Mucosa of descending colon (tissue), 3 donors: ENCODE results near the gene RHOT1. TPM values are rescaled to one million over a fixed set of nuclear protein-coding genes. Genes with fewer than 3 reads are reported as not detected.

ENCODE experiments used
- ATAC-seq: fragments of 200-7000 bp; cut with Tn5 transposase; one replicate; pipeline ENCODE4 v1.9.1; 2020; ENCODE audit warnings: mild to moderate bottlenecking, moderate library complexity
- DNase-seq, 3 donors: peaks; one replicate each; pipeline ENCODE4 v3.0.0-alpha.2; 2020
- H3K36me3 ChIP-seq: fragments of 200-600 bp; one replicate; pipeline ENCODE4 v1.8.0; 2021; ENCODE audit warnings: low read depth, mild to moderate bottlenecking
- H3K4me1 ChIP-seq: fragments of 200-600 bp; one replicate; pipeline ENCODE4 v1.8.0; 2021; ENCODE audit warnings: low read depth, mild to moderate bottlenecking
- H3K4me3 ChIP-seq: fragments of 200-600 bp; one replicate; pipeline ENCODE4 v1.8.0; 2021; ENCODE audit warnings: mild to moderate bottlenecking
- H3K9me3 ChIP-seq: fragments of 200-600 bp; one replicate; pipeline ENCODE4 v1.8.0; 2021; ENCODE audit warnings: mild to moderate bottlenecking
- intact Hi-C, 2 donors: fragments of 100-400 bp; cut with DNase I in 1 of 2; cut with micrococcal nuclease in 1 of 2; formaldehyde crosslinking; loops; one replicate each; pipeline versions ENCODE4 v1.11.0 to v1.11.1; 2022; cut with DNase I, micrococcal nuclease
- total RNA-seq, 3 donors: library from RNA; stranded (reverse); fragmentation: NEBNext Ultra II Directional in 2 of 3; extraction: Animal tissue kit (Norgen Biotek cat#: 25700) in 2 of 3; gene quantifications; one replicate each; pipeline versions ENCODE4 v1.2.1 to v1.2.4, GENCODE V29; 2021 to 2023
- TF ChIP-seq, protein P1 (sequence below): fragments of 200-600 bp; IDR thresholded peaks from one replicate; pipeline ENCODE4 v1.8.0; 2022; ENCODE audit warnings: antibody characterized with exemption, mild to moderate bottlenecking
- donor health status: DM: no; HTN: no; CAD: no; lungs with moderate emphysema.
- donor health status: DM: no; HTN: no; CAD: no.
- donor health status: DM: no; HTN: yes; CAD: no.

The RHOT1 gene
- total RNA-seq, 3 donors from 2014 or later: 21.2 to 48.6 (median 21.4) TPM

DNA sequence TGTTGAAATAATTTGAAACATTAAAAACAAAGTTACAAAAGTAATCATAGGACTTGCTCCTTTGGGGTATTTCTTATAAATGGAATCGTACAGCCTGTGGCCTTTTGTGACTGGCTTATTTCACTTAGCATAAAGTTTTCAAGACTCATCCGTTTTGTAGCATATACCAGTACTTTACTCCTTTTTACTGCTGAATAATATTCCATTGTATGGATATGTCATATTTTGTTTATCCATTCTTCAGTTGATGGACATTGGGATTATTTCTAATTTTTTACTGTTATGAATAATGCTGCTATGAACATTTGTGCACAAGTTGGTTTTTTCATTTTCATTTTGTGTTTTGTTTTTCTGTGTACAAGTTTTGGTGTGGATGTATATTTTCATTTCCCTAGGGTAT is 93.3 kb downstream of the RHOT1 start:
- H3K4me1 ChIP-seq: no peaks in the 10 kb centered on the region
- TF ChIP-seq, protein P1, sequence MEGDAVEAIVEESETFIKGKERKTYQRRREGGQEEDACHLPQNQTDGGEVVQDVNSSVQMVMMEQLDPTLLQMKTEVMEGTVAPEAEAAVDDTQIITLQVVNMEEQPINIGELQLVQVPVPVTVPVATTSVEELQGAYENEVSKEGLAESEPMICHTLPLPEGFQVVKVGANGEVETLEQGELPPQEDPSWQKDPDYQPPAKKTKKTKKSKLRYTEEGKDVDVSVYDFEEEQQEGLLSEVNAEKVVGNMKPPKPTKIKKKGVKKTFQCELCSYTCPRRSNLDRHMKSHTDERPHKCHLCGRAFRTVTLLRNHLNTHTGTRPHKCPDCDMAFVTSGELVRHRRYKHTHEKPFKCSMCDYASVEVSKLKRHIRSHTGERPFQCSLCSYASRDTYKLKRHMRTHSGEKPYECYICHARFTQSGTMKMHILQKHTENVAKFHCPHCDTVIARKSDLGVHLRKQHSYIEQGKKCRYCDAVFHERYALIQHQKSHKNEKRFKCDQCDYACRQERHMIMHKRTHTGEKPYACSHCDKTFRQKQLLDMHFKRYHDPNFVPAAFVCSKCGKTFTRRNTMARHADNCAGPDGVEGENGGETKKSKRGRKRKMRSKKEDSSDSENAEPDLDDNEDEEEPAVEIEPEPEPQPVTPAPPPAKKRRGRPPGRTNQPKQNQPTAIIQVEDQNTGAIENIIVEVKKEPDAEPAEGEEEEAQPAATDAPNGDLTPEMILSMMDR: no peak
- no peaks in the 10 kb centered on the region for H3K9me3 ChIP-seq
- ATAC-seq (no peak), DNase-seq (no peak)
- intact Hi-C loops: no loop called here
- no peaks in the 10 kb centered on the region for H3K36me3 ChIP-seq
- no peak overlapping the region for H3K4me3 ChIP-seq

DNA sequence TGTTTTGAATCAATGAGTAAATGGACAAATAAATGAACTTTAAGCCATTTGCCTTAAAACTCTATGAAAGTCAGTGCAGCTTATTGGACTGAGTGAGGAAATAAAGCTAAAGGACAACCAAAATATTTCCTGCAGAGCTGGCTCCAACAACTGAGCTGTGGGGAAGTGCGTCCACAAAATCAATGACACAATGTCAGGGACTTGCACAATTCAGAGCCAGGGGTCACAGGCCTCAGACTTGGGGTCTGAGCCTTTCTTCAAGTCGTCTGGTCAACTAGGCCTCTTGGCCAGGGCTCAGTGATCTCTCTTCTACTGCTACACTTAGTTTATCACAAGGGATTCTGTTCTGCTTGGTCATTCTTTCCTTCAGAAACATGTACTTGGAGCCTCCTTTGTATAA is 97.2 kb downstream of the RHOT1 start:
- no peak for DNase-seq
- Histone ChIP-seq H3K4me3 (no peak overlapping the region), H3K9me3 (no peaks in the 10 kb centered on the region), H3K4me1 (no peaks in the 10 kb centered on the region), H3K36me3 (no peaks in the 10 kb centered on the region)
- TF ChIP-seq, protein P1: no peak
- intact Hi-C loops: no loop called here
- ATAC-seq: no peak

DNA sequence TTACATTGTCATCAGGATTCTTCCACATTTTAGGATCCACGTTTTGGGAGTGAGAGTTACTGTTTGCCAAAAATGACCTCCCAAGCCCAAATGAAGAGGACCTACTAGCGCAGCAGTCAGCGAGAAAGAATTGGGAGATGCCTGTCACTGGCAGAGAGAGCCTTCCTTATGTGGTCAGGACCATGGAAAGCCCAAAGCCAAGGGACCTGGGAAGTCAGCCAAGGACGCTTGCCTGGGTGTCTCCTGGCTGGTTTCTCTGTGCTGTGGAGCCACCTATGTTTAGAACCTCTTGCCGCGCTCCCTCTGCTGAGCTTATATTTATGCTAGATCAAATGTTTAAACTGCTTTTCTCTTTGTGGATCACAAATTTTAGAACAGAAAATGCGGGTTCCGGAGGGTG is 98.4 kb downstream of the RHOT1 start:
- Histone ChIP-seq H3K9me3 (no peaks in the 10 kb centered on the region), H3K36me3 (no peaks in the 10 kb centered on the region), H3K4me1 (no peaks in the 10 kb centered on the region), H3K4me3 (no peak overlapping the region)
- no peak for ATAC-seq
- DNase-seq: no peak
- TF ChIP-seq, protein P1: no peak
- intact Hi-C loops: no loop called here

DNA sequence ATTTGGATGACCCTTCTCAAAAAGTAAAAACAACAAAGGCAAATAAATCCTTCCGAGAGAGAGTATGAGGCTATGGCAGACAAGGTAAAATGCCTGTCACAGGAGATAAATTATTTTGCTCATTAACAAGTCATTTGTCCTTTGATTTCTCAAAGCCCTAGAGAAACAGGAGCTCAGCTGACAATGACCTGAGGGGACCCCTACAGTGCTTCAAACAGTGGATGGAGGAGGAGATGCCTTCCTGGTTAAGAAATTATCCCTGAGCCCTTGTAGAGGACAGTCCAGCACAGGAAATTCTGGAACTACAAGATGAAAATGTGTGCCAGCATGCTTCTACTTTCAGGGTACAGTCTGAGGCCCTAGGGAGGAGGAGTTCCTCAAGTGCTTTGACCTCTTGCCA is 99.3 kb downstream of the RHOT1 start:
- Histone ChIP-seq H3K9me3 (no peaks in the 10 kb centered on the region), H3K4me1 (no peaks in the 10 kb centered on the region), H3K4me3 (no peak overlapping the region), H3K36me3 (no peaks in the 10 kb centered on the region)
- no peak for DNase-seq
- TF ChIP-seq, protein P1: no peak
- no peak for ATAC-seq
- intact Hi-C loops: no loop called here

DNA sequence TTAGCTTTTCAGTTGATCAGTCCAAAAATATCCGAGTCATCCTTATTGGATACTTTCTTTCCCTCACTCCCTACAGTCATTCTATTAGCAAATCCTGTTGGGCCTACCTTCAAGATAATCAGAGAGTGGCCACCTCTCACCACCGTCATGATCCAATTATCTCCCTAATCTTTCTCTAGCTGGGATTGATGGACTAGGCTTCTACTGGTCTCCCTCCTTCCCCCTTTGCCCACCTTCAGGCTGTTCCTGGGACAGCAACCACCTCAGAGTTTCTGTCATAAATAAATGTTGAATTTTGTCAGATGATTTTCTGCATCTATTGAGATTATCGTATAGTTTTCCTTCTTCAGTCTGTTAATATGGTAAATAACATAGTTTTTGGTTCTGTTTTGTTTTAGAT is 107.2 kb downstream of the RHOT1 start:
- H3K9me3 ChIP-seq: no peaks in the 10 kb centered on the region
- DNase-seq: no peak

More for the DNA sequence above, 107.2 kb downstream of the RHOT1 start:
- intact Hi-C loops: no loop called here
- Histone ChIP-seq H3K4me3 (no peak overlapping the region), H3K4me1 (no peaks in the 10 kb centered on the region), H3K36me3 (no peaks in the 10 kb centered on the region)
- TF ChIP-seq, protein P1: no peak
- no peak for ATAC-seq
